Thoracic aorta (tissue), 2 donors: Measurements from ENCODE around the gene ITGAE. TPM values are rescaled to one million over a fixed set of nuclear protein-coding genes. Genes with fewer than 3 reads are reported as not detected.

ENCODE experiments used
- ATAC-seq: fragments of 150-250 bp; one replicate; pipeline ENCODE4 v1.8.0; 2017; ENCODE audit warnings: low read depth; ENCODE audit not compliant: insufficient number of reproducible peaks, low FRiP score
- DNase-seq: peaks from one replicate; pipeline ENCODE4 v3.0.0-alpha.2; 2020; ENCODE audit warnings: low spot score
- H3K27ac ChIP-seq, 2 donors: fragments of 200-600 bp; sonication (generic); 1 replicate in 1 of 2; 2 replicates in 1 of 2; pipeline ENCODE4 v1.5.1; 2016; ENCODE audit warnings: mild to moderate bottlenecking in 2 of 2, moderate library complexity in 2 of 2
- H3K27me3 ChIP-seq: fragments of 200-600 bp; sonication (generic); replicated peaks from 2 replicates; pipeline ENCODE4 v1.6.0; 2016; ENCODE audit warnings: mild to moderate bottlenecking; ENCODE audit not compliant: insufficient read depth
- H3K36me3 ChIP-seq: fragments of 200-600 bp; sonication (generic); one replicate; pipeline ENCODE4 v1.5.1; 2016
- H3K4me1 ChIP-seq, 2 donors: fragments of 200-600 bp; sonication (generic); 1 replicate in 1 of 2; 2 replicates in 1 of 2; pipeline versions ENCODE4 v1.5.1 to v1.6.0; 2016; ENCODE audit warnings: low read depth in 2 of 2, mild to moderate bottlenecking in 1 of 2; ENCODE audit not compliant: control insufficient read depth in 1 of 2
- H3K4me3 ChIP-seq: fragments of 200-600 bp; sonication (generic); 2 replicates; pipeline ENCODE4 v1.5.1; 2016; ENCODE audit warnings: mild to moderate bottlenecking
- H3K9me3 ChIP-seq: fragments of 200-600 bp; sonication (generic); 2 replicates; pipeline ENCODE4 v1.5.1; 2016
- CTCF ChIP-seq: fragments of 200-600 bp; sonication (generic); IDR thresholded peaks from one replicate; pipeline ENCODE4 v1.5.1; 2019; ENCODE audit warnings: antibody characterized with exemption
- total RNA-seq, 2 donors: library from RNA; depleted of rRNA; stranded (reverse); fragments of >200 nt; gene quantifications; one replicate each; pipeline versions ENCODE4 v1.1.0 to v1.2.3, GENCODE V29; 2016

The ITGAE gene
- total RNA-seq, 2 donors from 2014 or later = 4.2 to 23.4 TPM

GRCh38 chr17:3695723-3696411 is 105.1 kb downstream of the ITGAE start, which contains the start of gene P2RX5:
Gene P2RX5 (minus strand): TSS chr17:3696155. CDS start chr17:3696005, 150 bp downstream.
- ATAC-seq (no peak), DNase-seq (no peak)
- Histone ChIP-seq H3K4me1 (peaks cover 6 to 16% of the 10 kb centered on the region in 2 donors), H3K4me3 (peak within 1 kb of the TSS; percentile 71), H3K9me3 (peaks cover 3% of the 10 kb centered on the region), H3K27me3 (peaks cover 12% of the 10 kb centered on the region), H3K27ac (no peak within 1 kb of the TSS), H3K36me3 (no peaks in the 10 kb centered on the region)
- TF ChIP-seq CTCF = no peak

GRCh38 chr17:3695129-3695722 is 105.8 kb downstream of the ITGAE start:
- H3K27ac ChIP-seq = no peak overlapping the region
- no peaks in the 10 kb centered on the region for H3K36me3 ChIP-seq
- peaks cover 12% of the 10 kb centered on the region for H3K27me3 ChIP-seq
- DNase-seq (no peak), ATAC-seq (no peak)
- TF ChIP-seq CTCF = no peak
- peaks cover 3% of the 10 kb centered on the region for H3K9me3 ChIP-seq
- peak overlapping the region; percentile 71 for H3K4me3 ChIP-seq
- peaks cover 6 to 16% of the 10 kb centered on the region in 2 donors for H3K4me1 ChIP-seq

- H3K27me3 ChIP-seq = peaks cover 12% of the 10 kb centered on the region
- H3K4me1 ChIP-seq = peaks cover 6 to 16% of the 10 kb centered on the region in 2 donors
- no peak for ATAC-seq
- no peak overlapping the region for H3K27ac ChIP-seq
- H3K9me3 ChIP-seq = peaks cover 3% of the 10 kb centered on the region
- TF ChIP-seq CTCF = no peak
- no peaks in the 10 kb centered on the region for H3K36me3 ChIP-seq
- no peak for DNase-seq
- H3K4me3 ChIP-seq = no peak overlapping the region
Observed at GRCh38 chr17:3693829-3694231, 107.2 kb downstream of the ITGAE start.

- peaks cover 12% of the 10 kb centered on the region for H3K27me3 ChIP-seq
- no peak for TF ChIP-seq CTCF
- no peaks in the 10 kb centered on the region for H3K36me3 ChIP-seq
- H3K9me3 ChIP-seq = peaks cover 3% of the 10 kb centered on the region
- no peak overlapping the region for H3K27ac ChIP-seq
- H3K4me1 ChIP-seq = peaks cover 6 to 16% of the 10 kb centered on the region in 2 donors
- no peak overlapping the region for H3K4me3 ChIP-seq
- DNase-seq (no peak), ATAC-seq (no peak)
Observed at GRCh38 chr17:3693141-3693540, 107.8 kb downstream of the ITGAE start.

- TF ChIP-seq CTCF = no peak
Observed at GRCh38 chr17:3692346-3692745, 108.6 kb downstream of the ITGAE start.

More at GRCh38 chr17:3692346-3692745, 108.6 kb downstream of the ITGAE start:
- no peaks in the 10 kb centered on the region for H3K36me3 ChIP-seq
- DNase-seq = no peak
- H3K4me1 ChIP-seq = peaks cover 6 to 16% of the 10 kb centered on the region in 2 donors
- H3K4me3 ChIP-seq = no peak overlapping the region
- no peaks in the 10 kb centered on the region for H3K9me3 ChIP-seq
- H3K27ac ChIP-seq = no peak overlapping the region
- no peak for ATAC-seq
- H3K27me3 ChIP-seq = peaks cover 12% of the 10 kb centered on the region
